Central memory CD8-positive, alpha-beta T cell (primary cell): ENCODE data around the gene FNDC3A.
A peak's percentile ranks its signal among the peaks of the same experiment; 100 is the strongest.
"Not testable (repeated sequence)": the region's sequence is repeated elsewhere in the genome, so short reads cannot be mapped to it uniquely, and the experiment has no call there.

Source experiments
- ATAC-seq: fragments of 150-1000 bp; cut with Tn5 transposase; replicated peaks from 2 replicates; pipeline ENCODE4 v1.10.0; 2022; ENCODE audit warnings: mild to moderate bottlenecking, moderate FRiP score, moderate number of reproducible peaks; ENCODE audit not compliant: poor library complexity, severe bottlenecking; ENCODE audit errors: extremely low read depth
- DNase-seq, 2 donors: peaks; one replicate each; pipeline ENCODE4 v3.0.0; 2021; ENCODE audit warnings: low spot score in 2 of 2
- H3K27ac Mint-ChIP-seq: one replicate; pipeline ENCODE4 v1.8.0; 2022; ENCODE audit warnings: low read depth, mild to moderate bottlenecking, moderate library complexity, mixed read lengths
- H3K27me3 Mint-ChIP-seq: one replicate; pipeline ENCODE4 v1.8.0; 2022; ENCODE audit warnings: mixed read lengths
- H3K36me3 Mint-ChIP-seq: one replicate; pipeline ENCODE4 v1.8.0; 2022; ENCODE audit warnings: mild to moderate bottlenecking, moderate library complexity, mixed read lengths; ENCODE audit not compliant: insufficient read depth
- H3K4me1 Mint-ChIP-seq: one replicate; pipeline ENCODE4 v1.8.0; 2022; ENCODE audit warnings: mixed read lengths
- H3K4me3 Mint-ChIP-seq: one replicate; pipeline ENCODE4 v1.8.0; 2022; ENCODE audit warnings: mild to moderate bottlenecking, moderate library complexity, mixed read lengths
- H3K9me3 Mint-ChIP-seq: one replicate; pipeline ENCODE4 v1.8.0; 2022; ENCODE audit warnings: mixed read lengths

Gene FNDC3A

GRCh38 chr13:49113526-49114286 lies 138.0 kb downstream of the FNDC3A start:
- ATAC-seq (no peak), DNase-seq (no peak)
- peaks cover 16% of the 10 kb centered on the region for H3K4me1 Mint-ChIP-seq
- peak overlapping the region; percentile 36 for H3K27ac Mint-ChIP-seq
- peaks cover 14% of the 10 kb centered on the region for H3K36me3 Mint-ChIP-seq
- H3K9me3 Mint-ChIP-seq = no peaks in the 10 kb centered on the region
- H3K4me3 Mint-ChIP-seq = peak overlapping the region; percentile 30
- no peaks in the 10 kb centered on the region for H3K27me3 Mint-ChIP-seq

DNA sequence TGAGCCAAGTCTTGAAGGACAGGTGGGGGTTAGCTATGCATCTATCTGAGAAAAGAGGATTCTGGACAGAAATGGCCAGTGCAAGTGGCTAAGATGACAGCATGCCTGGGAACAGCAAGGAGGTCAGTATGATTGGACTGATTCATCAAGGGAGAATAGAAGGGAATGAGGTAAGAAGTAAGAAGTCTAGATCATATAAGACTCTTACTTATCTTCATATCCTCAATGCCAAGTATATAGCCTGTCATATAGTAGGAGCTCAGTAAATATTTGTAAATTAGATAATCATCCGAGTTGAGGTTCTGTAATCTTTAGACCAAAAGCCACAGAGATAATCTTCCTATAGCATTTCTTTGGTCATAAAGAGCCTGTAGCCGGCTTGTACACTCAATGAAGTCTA lies 141.2 kb downstream of the FNDC3A start:
- no peak for DNase-seq
- Mint-ChIP-seq H3K9me3 (no peaks in the 10 kb centered on the region), H3K27me3 (no peaks in the 10 kb centered on the region), H3K27ac (peak overlapping the region; percentile 16), H3K4me1 (peaks cover 35% of the 10 kb centered on the region), H3K36me3 (peaks cover 23% of the 10 kb centered on the region), H3K4me3 (no peak overlapping the region)
- ATAC-seq = no peak

DNA sequence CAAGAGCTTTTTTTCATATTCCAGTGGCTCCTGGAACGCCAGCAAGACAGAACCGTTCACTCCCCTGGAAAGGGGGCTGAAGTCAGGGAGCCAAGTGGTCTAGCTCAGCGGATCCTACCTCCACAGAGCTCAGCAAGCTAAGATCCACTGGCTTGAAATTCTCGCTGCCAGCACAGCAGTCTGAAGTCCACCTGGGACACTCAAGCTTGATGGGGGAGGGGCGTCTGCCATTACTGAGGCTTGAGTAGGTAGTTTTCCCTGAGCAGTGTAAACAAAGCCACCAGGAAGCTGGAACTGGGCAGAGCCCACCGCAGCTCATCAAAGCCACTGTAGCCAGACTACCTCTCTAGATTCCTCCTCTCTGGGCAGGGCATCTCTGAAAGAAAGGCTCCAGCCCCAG lies 142.7 kb downstream of the FNDC3A start:
- Mint-ChIP-seq H3K4me1 (peaks cover 41% of the 10 kb centered on the region), H3K36me3 (peaks cover 22% of the 10 kb centered on the region)
- not testable (repeated sequence) for H3K27ac Mint-ChIP-seq

DNA sequence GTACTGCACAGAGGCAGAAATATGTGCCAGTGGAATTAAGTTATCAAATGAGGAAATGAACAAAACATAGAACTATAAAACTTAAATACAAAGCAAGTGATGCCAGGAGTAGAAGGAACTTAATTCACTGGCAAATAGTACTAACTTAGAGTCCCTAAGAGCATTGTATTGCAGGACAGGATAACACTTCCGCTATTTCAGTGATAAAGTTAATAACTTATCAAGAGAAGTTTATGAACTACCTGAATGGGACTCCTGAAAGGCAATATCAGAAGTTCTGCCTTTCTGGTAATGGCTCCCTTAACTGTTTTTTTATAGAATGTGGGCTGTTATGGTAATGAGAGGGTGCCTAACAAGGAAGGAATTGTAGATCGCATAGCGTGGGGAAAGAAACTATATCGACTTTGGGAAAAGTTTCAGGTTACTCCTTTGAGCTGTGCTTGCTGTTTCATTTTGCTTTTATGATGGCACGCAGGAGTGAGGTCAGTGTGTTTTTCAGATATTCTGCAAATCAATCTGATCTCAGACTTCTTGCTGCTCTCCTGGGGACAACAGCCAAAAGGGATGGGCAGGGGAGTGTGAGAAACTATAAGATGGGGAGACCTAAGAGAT lies 149.1 kb downstream of the FNDC3A start:
- Mint-ChIP-seq H3K27ac (no peak overlapping the region), H3K4me3 (no peak overlapping the region), H3K36me3 (peaks cover 2% of the 10 kb centered on the region), H3K27me3 (no peaks in the 10 kb centered on the region), H3K4me1 (peaks cover 46% of the 10 kb centered on the region), H3K9me3 (no peaks in the 10 kb centered on the region)
- DNase-seq (no peak), ATAC-seq (no peak)

More for the DNA sequence above, 142.7 kb downstream of the FNDC3A start:
- not testable (repeated sequence) for H3K4me3 Mint-ChIP-seq, DNase-seq, H3K9me3 Mint-ChIP-seq, H3K27me3 Mint-ChIP-seq, ATAC-seq

GRCh38 chr13:49125964-49126524 lies 150.3 kb downstream of the FNDC3A start:
- peak; percentile 24 for ATAC-seq
- Mint-ChIP-seq H3K4me1 (peaks cover 37% of the 10 kb centered on the region), H3K27me3 (no peaks in the 10 kb centered on the region)

GRCh38 chr13:49132479-49133002 lies 156.8 kb downstream of the FNDC3A start:
- H3K4me1 Mint-ChIP-seq = peaks cover 15% of the 10 kb centered on the region
- peak overlapping the region; percentile 20 for H3K27ac Mint-ChIP-seq
- H3K27me3 Mint-ChIP-seq = no peaks in the 10 kb centered on the region
- ATAC-seq (no peak), DNase-seq (no peak)
- H3K4me3 Mint-ChIP-seq = no peak overlapping the region
- no peaks in the 10 kb centered on the region for H3K9me3 Mint-ChIP-seq
- H3K36me3 Mint-ChIP-seq = peaks cover 35% of the 10 kb centered on the region

More at GRCh38 chr13:49125964-49126524, 150.3 kb downstream of the FNDC3A start:
- no peaks in the 10 kb centered on the region for H3K9me3 Mint-ChIP-seq
- no peak overlapping the region for H3K4me3 Mint-ChIP-seq
- H3K36me3 Mint-ChIP-seq = peaks cover 4% of the 10 kb centered on the region
- no peak for DNase-seq
- no peak overlapping the region for H3K27ac Mint-ChIP-seq

DNA sequence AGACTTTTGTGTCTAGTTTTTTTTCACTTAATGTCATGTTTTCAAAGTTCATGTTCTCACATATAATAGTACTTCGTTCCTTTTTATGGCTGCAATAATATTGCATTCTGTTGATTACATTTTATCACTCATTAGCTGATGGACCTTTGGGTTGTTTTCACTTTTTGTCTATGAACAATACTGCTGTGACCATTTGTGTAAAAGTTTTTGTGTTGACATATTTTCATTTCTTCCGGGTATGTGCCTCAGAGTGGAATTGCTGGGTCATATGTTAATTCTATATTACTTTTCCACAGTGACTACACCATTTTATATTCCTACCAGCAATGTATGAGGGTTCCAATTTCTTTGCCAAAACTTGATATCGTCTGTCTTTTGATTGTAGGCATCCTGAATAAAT lies 158.6 kb downstream of the FNDC3A start:
- ATAC-seq (no peak), DNase-seq (no peak)
- H3K27me3 Mint-ChIP-seq = no peaks in the 10 kb centered on the region
- no peaks in the 10 kb centered on the region for H3K9me3 Mint-ChIP-seq
- no peak overlapping the region for H3K27ac Mint-ChIP-seq
- no peak overlapping the region for H3K4me3 Mint-ChIP-seq
- H3K4me1 Mint-ChIP-seq = peaks cover 15% of the 10 kb centered on the region
- peaks cover 42% of the 10 kb centered on the region for H3K36me3 Mint-ChIP-seq

DNA sequence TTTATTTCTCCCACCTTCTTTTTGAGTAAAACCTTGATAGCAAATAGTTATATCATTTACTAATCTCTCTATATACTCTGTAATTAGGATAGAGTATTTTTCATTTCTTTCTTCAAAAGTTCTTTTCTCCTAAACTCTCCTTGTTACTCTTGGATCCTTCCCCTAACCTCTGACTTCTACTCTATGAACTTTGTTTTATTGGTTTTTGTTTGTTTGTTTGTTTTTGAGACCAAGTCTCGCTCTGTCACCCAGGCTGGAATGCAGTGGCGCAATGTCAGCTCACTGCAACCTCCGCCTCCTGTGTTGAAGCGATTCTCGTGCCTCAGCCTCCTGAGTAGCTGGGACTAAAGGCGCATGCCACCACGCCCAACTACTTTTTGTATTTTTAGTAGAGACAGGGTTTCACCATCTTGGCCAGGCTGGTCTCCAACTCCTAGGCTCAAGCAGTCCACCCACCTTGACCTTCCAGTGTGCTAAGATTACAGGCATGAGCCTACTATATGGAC lies 161.5 kb downstream of the FNDC3A start:
- H3K4me1 Mint-ChIP-seq, H3K4me3 Mint-ChIP-seq, DNase-seq, H3K27me3 Mint-ChIP-seq, H3K9me3 Mint-ChIP-seq, ATAC-seq: not testable (repeated sequence)
- Mint-ChIP-seq H3K36me3 (peaks cover 42% of the 10 kb centered on the region), H3K27ac (peak overlapping the region; percentile 50)

- Mint-ChIP-seq H3K36me3 (peaks cover 30% of the 10 kb centered on the region), H3K27ac (peak overlapping the region; percentile 82), H3K4me3 (no peak overlapping the region), H3K27me3 (no peaks in the 10 kb centered on the region), H3K4me1 (peaks cover 10% of the 10 kb centered on the region), H3K9me3 (no peaks in the 10 kb centered on the region)
- DNase-seq (no peak), ATAC-seq (no peak)
These were observed 165.3 kb downstream of the FNDC3A start for GRCh38 chr13:49140910-49141611.

GRCh38 chr13:49146950-49147355 lies 171.2 kb downstream of the FNDC3A start:
- peaks cover 5% of the 10 kb centered on the region for H3K9me3 Mint-ChIP-seq
- no peaks in the 10 kb centered on the region for H3K27me3 Mint-ChIP-seq
- peak overlapping the region; percentile 93 for H3K27ac Mint-ChIP-seq
- no peak for DNase-seq
- H3K4me1 Mint-ChIP-seq = peaks cover 41% of the 10 kb centered on the region
- peak overlapping the region; percentile 74 for H3K4me3 Mint-ChIP-seq
- H3K36me3 Mint-ChIP-seq = peaks cover 23% of the 10 kb centered on the region
- peak; percentile 79 for ATAC-seq

GRCh38 chr13:49148405-49148804 lies 172.7 kb downstream of the FNDC3A start:
- no peak for DNase-seq
- Mint-ChIP-seq H3K9me3 (peaks cover 5% of the 10 kb centered on the region), H3K4me3 (no peak overlapping the region), H3K27me3 (no peaks in the 10 kb centered on the region), H3K27ac (peak overlapping the region; percentile 93), H3K4me1 (peaks cover 35% of the 10 kb centered on the region), H3K36me3 (peaks cover 19% of the 10 kb centered on the region)
- no peak for ATAC-seq

DNA sequence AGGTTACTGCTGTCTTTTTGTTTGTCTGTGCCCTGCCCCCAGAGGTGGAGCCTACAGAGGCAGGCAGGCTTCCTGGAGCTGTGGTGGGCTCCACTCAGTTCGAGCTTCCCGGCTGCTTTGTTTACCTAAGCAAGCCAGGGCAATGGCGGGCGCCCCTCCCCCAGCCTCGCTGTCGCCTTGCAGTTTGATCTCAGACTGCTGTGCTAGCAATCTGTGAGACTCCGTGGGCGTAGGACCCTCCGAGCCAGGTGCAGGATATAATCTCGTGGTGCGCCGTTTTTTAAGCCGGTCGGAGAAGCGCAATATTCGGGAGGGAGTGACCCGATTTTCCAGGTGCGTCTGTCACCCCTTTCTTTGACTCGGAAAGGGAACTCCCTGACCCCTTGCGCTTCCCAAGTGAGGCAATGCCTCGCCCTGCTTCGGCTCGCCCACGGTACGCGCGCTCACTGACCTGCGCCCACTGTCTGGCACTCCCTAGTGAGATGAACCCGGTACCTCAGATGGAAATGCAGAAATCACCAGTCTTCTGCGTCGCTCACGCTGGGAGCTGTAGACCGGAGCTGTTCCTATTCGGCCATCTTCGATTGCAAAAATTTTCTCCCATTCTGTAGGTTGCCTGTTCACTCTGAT lies 182.4 kb downstream of the FNDC3A start:
- not testable (repeated sequence) for DNase-seq, H3K27me3 Mint-ChIP-seq, H3K9me3 Mint-ChIP-seq, H3K36me3 Mint-ChIP-seq, H3K4me3 Mint-ChIP-seq, H3K27ac Mint-ChIP-seq, ATAC-seq
- peaks cover 37% of the 10 kb centered on the region for H3K4me1 Mint-ChIP-seq
